ENCODE measurements around the gene TM9SF1. TPM values are rescaled to one million over a fixed set of nuclear protein-coding genes. Genes with fewer than 3 reads are reported as not detected.

Gene TM9SF1
- total and polyA plus RNA-seq, 9 of the 15 experiments (the other 6 are each of a cell fraction or from before 2014, with no cell fraction given), result 5.3 to 20.3 (median 11.8) TPM

GRCh38 chr14:24141097-24141880, 54.0 kb downstream of the TM9SF1 start, which contains the start of gene EMC9 (continued):
- no peak for TF ChIP-seq ZNF551 (CRISPR knock-in tag; IDR thresholded peaks at IDR 0.05)
- peak; percentile 68 for TF ChIP-seq SAP30 (IDR thresholded peaks at IDR 0.05; ENCODE audit: borderline replicate concordance, insufficient read depth, low read depth, low read length, poor library complexity, severe bottlenecking)
- no peak for TF ChIP-seq MAFK (IDR thresholded peaks at IDR 0.05; ENCODE audit: low read length)
- peak; percentile 65 for TF ChIP-seq TAF1 (IDR thresholded peaks at IDR 0.05; ENCODE audit: control insufficient read depth, extremely low read depth, insufficient read depth, low read length, severe bottlenecking)
- TF ChIP-seq, protein P1, sequence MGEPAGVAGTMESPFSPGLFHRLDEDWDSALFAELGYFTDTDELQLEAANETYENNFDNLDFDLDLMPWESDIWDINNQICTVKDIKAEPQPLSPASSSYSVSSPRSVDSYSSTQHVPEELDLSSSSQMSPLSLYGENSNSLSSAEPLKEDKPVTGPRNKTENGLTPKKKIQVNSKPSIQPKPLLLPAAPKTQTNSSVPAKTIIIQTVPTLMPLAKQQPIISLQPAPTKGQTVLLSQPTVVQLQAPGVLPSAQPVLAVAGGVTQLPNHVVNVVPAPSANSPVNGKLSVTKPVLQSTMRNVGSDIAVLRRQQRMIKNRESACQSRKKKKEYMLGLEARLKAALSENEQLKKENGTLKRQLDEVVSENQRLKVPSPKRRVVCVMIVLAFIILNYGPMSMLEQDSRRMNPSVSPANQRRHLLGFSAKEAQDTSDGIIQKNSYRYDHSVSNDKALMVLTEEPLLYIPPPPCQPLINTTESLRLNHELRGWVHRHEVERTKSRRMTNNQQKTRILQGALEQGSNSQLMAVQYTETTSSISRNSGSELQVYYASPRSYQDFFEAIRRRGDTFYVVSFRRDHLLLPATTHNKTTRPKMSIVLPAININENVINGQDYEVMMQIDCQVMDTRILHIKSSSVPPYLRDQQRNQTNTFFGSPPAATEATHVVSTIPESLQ (CRISPR knock-in tag; IDR thresholded peaks at IDR 0.05), result no peak
- no peak for TF ChIP-seq ZSCAN32 (CRISPR knock-in tag; IDR thresholded peaks at IDR 0.05)
- no peak for TF ChIP-seq TFAM (CRISPR knock-in tag; conservative IDR thresholded peaks at IDR 0.05)
- TF ChIP-seq NFRKB (IDR thresholded peaks at IDR 0.05; ENCODE audit: low read depth), result no peak
- TF ChIP-seq SIX5 (IDR thresholded peaks at IDR 0.05; ENCODE audit: borderline replicate concordance in 1 of 2, insufficient read depth in 1 of 2, low read depth in 1 of 2, low read length in 2 of 2), result no peak
- TF ChIP-seq RHOXF2B (CRISPR knock-in tag; conservative IDR thresholded peaks at IDR 0.05), result no peak
- no peak for TF ChIP-seq LARP7 (IDR thresholded peaks at IDR 0.05)
- TF ChIP-seq, protein P2, sequence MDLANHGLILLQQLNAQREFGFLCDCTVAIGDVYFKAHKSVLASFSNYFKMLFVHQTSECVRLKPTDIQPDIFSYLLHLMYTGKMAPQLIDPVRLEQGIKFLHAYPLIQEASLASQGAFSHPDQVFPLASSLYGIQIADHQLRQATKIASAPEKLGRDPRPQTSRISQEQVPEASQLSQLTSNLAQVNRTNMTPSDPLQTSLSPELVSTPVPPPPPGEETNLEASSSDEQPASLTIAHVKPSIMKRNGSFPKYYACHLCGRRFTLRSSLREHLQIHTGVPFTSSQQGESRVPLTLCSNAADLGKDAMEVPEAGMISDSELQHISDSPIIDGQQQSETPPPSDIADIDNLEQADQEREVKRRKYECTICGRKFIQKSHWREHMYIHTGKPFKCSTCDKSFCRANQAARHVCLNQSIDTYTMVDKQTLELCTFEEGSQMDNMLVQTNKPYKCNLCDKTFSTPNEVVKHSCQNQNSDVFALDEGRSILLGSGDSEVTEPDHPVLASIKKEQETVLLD (IDR thresholded peaks at IDR 0.05), result no peak
- no peak for TF ChIP-seq STAG1 (CRISPR knock-in tag; IDR thresholded peaks at IDR 0.05; ENCODE audit: borderline replicate concordance)
- no peak for TF ChIP-seq EZH2 (IDR thresholded peaks at IDR 0.05; ENCODE audit: borderline replicate concordance, low read depth, low read length)
- TF ChIP-seq POU5F1 (IDR thresholded peaks at IDR 0.05; ENCODE audit: borderline replicate concordance, low read depth, low read length, partially characterized antibody), result no peak
- TF ChIP-seq ZNF511 (CRISPR knock-in tag; IDR thresholded peaks at IDR 0.05), result peak; percentile 65; the same call in 1 of the 2 replicates
- TF ChIP-seq, protein P3, sequence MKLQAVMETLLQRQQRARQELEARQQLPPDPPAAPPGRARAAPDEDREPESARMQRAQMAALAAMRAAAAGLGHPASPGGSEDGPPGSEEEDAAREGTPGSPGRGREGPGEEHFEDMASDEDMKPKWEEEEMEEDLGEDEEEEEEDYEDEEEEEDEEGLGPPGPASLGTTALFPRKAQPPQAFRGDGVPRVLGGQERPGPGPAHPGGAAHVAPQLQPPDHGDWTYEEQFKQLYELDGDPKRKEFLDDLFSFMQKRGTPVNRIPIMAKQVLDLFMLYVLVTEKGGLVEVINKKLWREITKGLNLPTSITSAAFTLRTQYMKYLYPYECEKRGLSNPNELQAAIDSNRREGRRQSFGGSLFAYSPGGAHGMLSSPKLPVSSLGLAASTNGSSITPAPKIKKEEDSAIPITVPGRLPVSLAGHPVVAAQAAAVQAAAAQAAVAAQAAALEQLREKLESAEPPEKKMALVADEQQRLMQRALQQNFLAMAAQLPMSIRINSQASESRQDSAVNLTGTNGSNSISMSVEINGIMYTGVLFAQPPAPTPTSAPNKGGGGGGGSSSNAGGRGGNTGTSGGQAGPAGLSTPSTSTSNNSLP (IDR thresholded peaks at IDR 0.05; ENCODE audit: borderline replicate concordance, low read depth, low read length), result no peak
- TF ChIP-seq, protein P4, sequence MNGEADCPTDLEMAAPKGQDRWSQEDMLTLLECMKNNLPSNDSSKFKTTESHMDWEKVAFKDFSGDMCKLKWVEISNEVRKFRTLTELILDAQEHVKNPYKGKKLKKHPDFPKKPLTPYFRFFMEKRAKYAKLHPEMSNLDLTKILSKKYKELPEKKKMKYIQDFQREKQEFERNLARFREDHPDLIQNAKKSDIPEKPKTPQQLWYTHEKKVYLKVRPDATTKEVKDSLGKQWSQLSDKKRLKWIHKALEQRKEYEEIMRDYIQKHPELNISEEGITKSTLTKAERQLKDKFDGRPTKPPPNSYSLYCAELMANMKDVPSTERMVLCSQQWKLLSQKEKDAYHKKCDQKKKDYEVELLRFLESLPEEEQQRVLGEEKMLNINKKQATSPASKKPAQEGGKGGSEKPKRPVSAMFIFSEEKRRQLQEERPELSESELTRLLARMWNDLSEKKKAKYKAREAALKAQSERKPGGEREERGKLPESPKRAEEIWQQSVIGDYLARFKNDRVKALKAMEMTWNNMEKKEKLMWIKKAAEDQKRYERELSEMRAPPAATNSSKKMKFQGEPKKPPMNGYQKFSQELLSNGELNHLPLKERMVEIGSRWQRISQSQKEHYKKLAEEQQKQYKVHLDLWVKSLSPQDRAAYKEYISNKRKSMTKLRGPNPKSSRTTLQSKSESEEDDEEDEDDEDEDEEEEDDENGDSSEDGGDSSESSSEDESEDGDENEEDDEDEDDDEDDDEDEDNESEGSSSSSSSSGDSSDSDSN (IDR thresholded peaks at IDR 0.05; ENCODE audit: borderline replicate concordance in 1 of 2, low read depth in 2 of 2, low read length in 2 of 2), result no peak
- no peak for TF ChIP-seq ZNF695 (CRISPR knock-in tag; IDR thresholded peaks at IDR 0.05)
